Activated T-cell treated with anti-CD3 and anti-CD28 coated beads for 1 hour (primary cell): ENCODE results near the gene NCAM2.

Source experiments
- DNase-seq: peaks from one replicate; pipeline ENCODE4 v3.0.0-alpha.2; 2020; ENCODE audit warnings: low read depth

Gene NCAM2

DNA sequence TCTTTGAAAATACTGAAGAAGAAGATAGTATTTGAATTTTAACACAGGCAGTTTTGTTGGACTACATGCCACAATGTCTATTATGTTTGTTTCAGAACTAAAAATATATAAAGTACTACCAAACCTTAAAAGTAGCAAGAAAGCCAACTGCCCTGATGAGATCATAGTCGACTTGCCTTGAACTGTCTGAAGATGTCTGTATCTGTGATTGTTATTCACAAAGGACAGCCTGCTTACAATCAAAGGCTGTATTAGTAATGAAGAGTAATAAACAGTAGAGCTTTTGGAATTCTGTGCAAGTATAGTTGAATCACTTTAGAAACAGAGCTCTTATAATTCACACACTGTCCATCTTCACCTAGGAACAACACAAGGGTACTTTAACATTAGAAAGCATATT, 228.3 kb downstream of the NCAM2 start:
- no peak for DNase-seq

DNA sequence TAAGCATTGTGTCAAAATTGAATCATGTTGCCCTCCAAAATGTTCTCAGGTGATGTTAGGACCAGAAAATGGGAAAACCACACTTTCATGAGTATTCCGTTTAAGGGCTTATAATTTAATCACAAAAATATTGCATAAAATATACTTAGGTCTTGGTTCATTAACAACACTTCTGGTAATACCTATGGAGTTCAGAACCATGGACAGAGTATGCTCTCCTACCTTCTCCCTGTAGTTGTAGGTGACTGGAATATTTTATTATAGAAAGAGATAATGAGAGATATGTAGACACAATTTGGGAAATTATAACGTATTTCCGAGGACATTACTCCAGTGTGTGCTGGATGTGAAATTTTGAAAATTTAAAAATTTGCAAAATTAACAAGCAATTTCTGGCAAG, 232.5 kb downstream of the NCAM2 start:
- DNase-seq = no peak

DNA sequence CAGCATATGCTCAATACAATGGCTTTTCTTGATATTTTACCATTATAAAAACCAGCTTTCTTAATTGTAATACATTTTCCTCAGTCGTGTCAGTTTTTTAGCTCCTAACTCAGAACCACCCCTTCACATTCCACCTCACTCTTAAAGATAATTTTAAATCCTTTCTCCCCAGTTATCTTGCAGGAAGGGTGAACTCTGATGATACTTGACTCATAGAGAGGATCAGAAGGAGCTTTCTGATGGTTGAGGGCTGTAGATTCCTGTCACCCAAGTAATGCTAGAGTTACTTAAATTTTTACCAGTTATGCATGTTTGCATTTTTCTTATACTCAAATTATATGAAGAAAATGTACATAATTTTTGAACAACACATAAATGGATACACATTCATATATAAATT, 233.7 kb downstream of the NCAM2 start:
- DNase-seq = no peak

DNA sequence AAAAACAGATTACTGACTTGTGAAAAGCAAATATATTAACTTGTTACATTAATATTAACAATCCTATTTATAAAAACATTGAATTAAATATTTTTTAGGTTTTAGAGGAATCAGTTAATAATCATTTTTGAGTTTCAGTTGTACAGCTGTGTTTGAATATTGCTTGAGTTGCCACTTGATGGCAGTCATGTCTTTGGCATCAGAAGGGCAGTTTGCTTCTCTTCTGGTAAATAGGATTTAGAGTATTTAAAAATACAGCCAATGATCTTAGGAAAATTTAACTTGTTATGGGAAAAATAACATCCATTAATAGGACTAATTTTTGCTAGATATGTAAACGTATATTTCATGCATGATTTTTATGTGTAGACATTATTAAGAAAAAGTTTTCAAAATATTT, 234.1 kb downstream of the NCAM2 start:
- DNase-seq = no peak

DNA sequence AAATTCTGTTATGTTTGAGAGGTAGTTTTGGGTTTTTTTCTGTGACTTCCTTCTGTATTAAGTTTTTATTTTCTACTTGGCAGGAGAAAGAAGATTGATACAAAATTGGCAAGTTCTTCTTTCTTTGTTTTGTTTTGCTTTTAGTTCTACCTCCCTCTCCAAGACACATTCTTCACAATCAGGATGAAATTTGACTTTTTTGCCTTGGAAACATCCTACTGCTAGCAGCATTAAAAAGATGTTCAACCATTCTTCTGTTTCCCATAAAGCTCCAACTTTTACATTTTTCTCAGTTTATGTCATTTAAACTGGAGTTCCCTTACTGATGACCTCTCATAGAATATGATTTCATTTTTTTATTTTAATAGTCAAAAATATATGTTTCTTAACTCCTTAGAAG, 234.8 kb downstream of the NCAM2 start:
- no peak for DNase-seq

DNA sequence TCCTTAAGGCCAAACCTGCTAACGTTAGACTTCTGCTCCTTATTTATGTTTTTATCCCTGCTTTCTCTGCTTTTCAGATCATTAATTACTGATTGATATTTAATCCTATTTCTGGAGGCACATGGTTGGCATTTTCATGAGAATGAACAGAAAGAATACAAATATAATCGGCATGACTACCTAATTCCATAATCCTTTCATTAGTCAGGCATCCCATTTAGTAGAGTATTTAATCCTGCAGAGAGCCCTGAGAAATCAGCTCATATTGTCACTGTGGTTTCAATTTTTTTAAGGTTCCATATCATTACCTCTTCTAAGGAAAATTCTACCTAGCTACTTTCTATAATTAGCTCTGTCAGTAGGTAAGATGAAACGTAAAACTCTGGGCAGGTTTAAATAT, 238.8 kb downstream of the NCAM2 start:
- no peak for DNase-seq

DNA sequence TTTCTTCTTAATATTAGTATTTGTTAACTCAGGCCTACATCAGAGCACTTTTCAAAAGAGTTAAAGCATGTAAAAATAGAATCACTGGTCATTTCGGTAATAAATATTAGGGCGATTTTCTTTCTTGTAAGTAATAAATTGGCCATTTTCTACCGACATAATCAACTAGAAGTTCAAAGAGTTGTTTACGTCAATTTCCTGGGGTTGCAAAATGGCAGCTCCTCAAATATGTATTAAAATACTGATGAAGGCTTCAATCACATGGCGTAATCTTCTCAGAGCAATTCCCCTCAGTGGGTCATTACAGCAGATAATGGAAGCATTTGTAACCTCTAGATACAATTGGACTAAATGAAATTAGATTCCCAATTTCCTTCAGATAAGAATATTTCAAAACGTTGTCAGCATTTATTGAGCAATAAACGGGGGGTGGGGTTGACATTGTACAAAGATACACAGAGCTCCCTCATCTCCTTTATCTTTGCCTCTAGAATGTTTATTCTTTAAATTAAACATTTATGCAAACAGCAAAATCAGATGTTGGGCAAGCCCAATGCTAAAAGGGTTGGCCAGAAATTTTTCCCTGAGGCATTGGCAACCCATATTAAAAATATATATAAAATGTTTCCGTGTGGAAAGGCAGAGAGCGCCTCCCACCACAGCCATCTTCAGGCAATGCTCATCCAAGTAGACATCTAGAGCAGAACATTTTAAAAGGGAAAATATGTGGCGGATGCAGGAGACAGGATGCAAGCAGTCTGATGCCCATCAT, 240.6 kb downstream of the NCAM2 start:
- DNase-seq = no peak

DNA sequence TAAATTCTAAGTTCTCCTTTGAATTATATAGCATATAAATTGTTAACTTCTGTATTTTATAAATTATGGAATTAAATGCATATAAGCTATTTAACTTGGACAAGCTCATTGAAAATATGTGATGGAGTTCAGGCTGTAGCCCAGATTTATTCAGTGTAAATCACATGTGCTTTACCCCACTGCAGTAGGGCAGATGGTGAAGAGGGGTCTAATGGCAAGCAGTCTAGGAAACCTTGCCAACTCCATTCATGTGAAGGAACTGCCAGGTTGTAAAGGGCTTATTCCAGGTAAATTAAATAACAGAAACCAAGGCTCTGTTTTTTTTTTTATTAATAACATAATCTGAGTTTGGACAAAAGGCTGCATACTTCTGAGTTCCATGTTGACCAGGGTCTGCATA, 243.2 kb downstream of the NCAM2 start:
- DNase-seq = no peak

DNA sequence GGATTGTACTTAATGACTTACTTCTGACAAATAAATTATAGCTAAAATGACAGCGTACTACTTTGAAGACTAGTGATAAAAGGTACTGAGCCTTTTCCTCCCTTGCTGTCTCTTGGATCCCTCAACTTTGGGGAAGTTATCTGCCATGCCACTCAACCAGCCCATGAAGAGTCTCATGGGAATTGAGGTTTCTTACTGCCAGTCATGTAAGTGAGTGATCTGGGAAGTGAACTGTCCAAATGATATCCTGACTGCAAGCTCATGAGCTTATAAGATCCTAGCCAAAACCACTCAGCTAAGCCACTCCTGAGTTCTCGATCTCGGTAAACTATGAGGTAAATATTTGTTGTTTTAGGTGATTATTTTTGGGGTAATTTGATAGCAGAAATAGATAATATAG, 247.8 kb downstream of the NCAM2 start:
- no peak for DNase-seq

DNA sequence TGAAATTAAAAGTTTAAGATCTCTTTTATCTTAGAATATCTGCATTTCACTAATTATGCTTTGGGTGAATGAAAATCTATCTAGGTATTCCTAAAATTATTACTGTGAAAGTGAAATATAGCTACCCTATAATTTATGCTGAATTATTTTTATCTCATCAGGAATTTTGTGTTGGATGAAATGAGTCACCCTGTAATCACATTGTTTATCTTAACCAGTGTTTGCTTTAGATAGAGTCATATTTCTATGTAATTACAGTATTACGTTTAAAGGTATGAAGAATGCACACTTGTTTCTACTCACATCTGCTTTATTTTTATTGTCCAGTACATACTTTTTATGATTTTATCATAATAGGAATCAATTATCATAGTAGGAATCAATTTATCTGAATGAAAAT, 249.2 kb downstream of the NCAM2 start:
- DNase-seq = no peak

DNA sequence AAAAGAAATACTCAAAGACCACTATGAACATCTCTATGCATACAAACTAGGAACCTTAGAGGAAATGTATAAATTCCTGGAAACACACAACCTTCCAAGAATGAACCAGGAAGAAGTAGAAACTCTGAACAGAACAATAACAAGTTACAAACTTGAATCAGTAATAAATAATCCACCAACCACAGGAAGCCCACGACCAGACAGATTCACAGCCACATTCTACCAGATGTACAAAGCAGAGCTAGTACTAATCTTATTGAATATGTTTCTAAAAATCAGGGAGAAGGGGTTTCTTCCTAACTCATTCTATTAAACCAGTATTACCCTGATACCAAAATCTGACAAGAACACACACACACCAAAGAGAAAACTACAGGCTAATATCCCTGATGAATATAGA, 263.8 kb downstream of the NCAM2 start:
- DNase-seq = no peak

DNA sequence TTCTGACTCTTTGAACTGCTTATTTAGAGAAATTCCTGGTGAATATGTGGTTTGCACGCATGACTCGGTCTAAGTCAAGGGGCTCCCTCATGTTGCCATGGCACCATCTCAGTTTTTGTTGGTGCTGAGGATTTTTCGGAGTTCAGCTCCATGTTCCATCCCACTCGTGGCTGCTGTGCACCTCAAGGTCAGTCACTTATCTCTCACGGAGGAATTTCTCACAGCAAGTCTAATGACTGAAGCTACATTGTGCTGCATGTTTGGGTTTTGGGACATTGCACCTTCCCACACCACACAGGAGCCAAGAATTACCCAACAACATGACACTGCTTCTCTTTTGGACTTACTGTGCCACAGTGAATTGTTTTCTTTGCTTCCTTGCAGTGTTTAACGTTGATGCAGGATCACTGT, 269.9 kb downstream of the NCAM2 start:
- DNase-seq = no peak

DNA sequence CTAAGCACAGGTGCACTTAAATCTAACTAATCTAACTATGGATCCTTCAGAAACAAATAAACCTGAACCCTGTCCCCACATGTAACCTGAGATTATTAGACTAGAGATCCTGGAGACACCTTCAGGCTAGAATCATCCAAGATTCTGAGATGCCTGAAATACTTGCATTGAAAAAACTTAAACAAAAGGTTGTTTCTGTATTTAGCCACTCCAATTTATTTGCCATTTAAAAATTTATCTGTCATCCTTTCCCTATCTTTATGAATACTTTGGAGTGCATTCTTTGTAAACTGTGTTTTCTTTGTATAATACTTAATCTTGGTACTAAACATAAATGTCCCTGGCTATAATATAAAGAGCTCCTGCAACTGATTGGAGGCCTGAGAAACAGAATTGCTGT, 270.7 kb downstream of the NCAM2 start:
- DNase-seq = no peak

DNA sequence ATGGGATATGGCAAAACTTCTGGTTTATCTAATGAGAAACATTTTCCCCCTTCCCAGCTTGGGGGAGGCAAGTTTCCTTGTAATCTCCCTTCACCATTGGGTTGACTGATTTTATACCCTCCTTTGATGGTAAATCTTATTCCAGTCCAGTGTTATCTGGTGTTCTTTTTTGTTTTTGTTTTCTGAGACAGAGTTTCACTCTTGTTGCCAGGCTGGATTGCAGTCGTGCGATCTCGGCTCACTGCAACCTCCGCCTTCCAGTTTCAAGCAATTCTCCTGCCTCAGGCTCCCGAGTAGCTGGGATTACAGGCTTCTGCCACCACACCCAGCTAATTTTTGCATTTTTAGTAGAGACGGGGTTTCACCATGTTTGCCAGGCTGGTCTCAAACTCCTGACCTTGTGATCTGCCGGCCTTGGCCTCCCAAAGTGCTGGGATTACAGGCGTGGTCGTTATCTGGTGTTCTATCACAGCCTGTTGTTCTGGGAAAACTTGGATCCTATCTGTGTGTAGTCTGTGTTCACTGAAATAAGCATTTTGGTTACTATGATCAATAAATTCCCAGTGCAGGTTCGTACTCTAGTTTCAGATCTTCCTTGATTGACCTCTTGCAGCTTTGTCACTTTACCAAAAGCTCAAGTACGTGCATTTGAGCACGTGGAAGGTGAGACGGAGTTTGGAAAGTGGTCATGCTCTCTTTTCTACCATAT, 281.1 kb downstream of the NCAM2 start:
- no peak for DNase-seq

DNA sequence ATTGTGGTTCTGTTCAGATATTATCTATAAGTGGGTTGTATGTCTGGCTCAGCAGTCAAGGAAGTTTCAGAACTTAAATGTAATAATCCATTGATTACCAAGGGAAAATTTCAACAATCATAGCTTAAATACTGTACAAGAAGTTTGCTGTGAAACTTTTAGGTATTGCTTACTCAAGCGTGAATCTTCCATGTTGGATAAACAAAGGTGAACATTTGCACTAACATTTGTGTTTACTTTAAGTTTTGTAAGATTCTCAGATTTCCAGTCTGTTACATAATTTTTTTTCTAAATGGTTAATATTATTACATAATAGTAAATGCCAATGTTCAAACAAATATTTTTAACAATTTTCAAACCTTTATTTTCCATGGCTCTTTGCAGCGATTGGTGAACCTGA, 285.6 kb downstream of the NCAM2 start:
- DNase-seq = no peak

DNA sequence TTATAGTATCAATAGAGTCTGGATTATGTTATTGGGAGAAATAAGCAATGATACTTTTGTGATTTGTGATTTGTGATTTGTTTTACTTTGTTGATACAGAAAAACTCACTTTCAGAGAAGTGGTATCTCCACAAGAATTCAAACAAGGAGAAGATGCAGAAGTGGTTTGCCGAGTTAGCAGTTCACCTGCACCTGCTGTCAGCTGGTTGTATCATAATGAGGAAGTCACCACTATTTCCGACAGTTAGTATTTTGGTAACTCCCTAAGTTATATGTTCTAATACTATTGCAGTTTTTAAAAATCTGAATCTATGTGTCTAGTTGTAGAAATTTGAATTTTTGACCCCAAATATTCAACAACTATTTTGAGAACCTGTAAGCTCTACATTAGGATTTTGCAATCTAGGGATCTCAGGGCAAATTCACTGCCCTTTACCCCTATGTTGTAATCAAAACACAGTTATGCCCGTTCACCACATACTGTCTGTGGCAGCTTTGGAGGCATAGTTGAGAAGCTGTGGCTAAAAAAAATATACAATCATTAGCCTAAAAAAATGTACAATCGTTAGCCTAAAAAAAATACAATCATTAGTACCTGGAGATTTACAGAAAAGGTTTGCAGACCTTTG, 288.1 kb downstream of the NCAM2 start:
- no peak for DNase-seq

DNA sequence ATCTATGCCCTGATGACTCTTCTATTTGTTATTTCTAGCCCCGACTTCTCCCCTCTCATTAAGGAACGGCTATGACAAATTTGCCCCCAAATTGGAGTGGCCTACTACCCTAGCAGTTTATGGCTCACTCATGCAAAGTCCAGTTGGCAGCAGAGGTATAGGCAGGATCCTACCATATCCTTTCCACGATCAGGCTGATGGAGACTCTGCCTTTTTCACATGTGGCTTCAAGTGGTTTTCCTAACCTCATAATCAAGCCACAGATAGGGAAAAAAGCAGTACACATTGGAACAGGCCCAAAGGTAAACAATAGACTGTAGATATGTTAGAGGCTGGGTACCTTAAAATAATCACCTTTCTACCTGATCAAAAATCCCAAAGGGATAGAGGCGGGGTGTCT, 292.5 kb downstream of the NCAM2 start:
- no peak for DNase-seq

DNA sequence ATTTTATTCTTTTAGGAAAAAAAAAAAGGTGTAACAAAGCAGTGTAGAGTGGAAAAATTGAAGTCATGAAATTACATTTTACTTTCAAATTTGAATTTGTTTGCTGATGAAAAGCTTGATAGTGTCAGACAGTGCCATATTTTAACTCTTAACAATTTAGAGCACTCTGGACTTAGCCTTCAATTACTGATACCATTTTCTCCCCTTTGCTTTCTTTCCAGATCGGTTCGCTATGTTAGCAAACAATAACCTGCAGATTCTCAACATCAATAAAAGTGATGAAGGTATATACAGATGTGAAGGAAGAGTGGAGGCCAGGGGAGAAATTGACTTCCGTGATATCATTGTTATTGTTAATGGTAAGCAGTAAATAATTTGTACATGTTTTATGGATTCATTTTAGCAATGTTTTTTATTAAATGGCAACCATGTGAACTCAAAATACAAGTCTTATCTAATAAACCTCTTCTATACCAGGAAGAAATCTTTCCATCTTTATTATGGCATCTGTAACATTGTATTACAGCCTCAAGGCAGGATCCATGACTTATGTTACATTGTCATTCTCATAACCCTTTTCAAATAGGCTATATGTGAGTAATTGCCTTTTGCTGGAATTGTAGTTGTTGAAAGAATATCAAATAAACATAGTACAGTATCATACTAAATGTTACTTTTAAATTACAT, 293.8 kb downstream of the NCAM2 start:
- no peak for DNase-seq

DNA sequence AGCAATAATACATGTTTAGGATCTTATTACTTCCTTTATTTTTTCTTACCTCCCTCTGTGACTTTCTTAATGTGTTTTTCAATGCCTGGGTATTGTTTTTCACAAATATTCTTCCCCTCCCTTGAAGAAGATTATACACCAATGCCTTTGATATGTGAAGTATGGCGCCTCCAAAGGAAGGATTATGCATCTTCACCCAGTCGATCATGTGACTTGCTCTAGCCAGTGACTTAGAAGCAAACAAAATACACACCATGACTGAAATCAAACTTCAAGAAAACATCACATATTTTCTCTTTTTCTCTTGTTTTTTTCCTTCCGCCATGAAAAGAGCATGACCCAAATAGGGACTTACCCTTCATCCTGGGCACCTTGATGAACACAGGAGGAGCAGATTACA, 297.1 kb downstream of the NCAM2 start:
- DNase-seq = no peak

DNA sequence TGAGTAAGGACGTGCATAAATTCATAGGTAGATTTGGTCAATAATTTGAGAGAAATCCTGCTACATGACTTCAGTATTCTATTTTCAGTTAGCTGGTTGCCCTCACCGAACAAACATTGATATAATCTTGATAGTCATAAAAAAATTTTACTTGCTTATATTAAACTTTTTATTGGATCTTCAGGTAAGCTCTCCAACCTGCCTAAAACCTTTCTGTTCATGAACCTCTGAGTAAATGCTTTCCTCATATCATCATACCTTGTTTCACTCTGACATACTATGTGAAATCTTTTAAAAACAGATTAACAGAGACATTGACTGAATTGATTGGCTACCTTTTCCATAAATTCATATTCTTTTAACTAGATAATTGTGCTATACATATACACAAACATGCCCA, 299.0 kb downstream of the NCAM2 start:
- no peak for DNase-seq

DNA sequence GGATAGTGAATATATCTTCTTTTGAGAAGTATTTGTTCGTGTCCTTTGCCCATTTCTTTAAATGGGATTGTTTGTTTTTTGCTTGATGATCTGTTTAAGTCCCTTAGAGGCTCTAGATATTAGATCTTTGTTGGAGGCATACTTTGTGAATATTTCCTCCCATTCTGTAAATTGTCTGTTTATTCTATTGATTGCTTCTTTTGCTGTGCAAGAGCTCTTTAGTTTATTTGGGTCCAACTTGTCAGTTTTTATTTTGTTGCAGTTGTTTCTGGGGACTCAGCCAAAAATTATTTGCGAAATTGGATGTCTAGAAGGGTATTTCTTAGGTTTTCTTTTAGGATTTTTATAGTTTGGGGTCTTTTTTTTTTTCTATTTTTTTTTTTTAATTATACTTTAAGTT, 302.8 kb downstream of the NCAM2 start:
- no peak for DNase-seq

DNA sequence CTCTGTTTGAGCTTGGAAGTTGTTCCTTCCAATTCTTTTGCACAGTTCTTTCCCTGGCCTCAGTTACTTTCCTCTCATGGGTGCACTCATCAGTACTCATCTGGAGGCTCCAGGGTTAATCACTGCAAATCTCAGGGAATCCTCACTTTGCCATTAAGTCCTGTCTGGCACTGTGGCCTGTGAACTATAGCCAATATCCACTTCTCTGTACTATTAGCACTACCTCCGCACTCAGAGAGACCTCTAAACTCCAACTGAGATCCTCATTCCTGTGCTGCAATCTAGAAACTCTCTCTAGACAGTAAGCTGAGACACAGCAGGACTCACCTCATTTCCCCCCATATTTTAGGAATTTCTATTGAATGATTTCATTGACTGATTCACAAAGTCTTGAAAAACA, 311.3 kb downstream of the NCAM2 start:
- no peak for DNase-seq

DNA sequence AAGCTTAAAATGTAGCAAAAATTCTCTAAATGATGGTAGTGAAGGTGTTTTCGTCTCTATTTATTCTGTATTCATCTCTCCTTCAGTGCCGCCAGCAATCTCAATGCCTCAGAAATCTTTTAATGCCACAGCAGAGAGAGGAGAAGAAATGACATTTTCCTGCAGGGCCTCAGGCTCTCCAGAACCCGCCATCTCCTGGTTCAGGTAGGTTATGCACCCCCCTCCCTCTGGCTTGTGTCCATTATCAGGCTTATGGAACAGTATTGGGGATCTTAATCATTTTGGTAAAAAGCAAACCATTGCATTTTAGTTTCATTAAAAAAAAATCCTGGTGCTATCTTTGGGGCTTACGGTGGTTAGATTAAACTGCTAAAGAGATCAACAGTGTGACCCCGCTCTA, 326.1 kb downstream of the NCAM2 start:
- no peak for DNase-seq
